ENCODE measurements around the gene HSP90AA1. TPM values are rescaled to one million over a fixed set of nuclear protein-coding genes. Genes with fewer than 3 reads are reported as not detected.

Gene HSP90AA1
- total RNA-seq, 3 donors from 2014 or later = 467 to 860 (median 474) TPM

DNA sequence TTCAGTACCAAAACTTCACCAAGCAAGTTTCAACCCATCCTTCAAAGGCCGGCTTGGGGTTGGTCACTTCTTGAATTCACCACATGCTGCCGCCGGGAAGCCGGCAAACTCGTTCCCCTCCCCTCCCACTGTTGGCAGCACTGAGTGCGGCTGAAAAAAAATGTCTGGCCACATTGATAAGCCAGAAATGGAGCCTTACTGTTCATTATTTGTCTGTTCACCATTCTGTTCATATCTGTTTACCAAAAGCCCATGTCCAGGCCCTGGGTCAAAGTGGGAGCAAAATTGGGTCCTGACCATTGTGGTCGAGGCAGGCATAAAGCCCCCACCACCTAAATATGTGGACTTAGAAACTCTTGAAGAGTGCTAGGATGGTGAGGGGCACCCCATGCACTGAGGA is 7.3 kb upstream of the HSP90AA1 start:
- Histone ChIP-seq H3K36me3 (no peaks in the 10 kb centered on the region), H3K27ac (no peak overlapping the region), H3K9me3 (no peaks in the 10 kb centered on the region), H3K4me3 (no peak overlapping the region), H3K27me3 (no peaks in the 10 kb centered on the region), H3K4me1 (no peaks in the 10 kb centered on the region)
- no peak for DNase-seq (ENCODE audit: low spot score in 2 of 2)
- intact Hi-C loops (cut with DNase I; ENCODE audit: low total_unique reads) = no loop called here
- TF ChIP-seq, protein P1, sequence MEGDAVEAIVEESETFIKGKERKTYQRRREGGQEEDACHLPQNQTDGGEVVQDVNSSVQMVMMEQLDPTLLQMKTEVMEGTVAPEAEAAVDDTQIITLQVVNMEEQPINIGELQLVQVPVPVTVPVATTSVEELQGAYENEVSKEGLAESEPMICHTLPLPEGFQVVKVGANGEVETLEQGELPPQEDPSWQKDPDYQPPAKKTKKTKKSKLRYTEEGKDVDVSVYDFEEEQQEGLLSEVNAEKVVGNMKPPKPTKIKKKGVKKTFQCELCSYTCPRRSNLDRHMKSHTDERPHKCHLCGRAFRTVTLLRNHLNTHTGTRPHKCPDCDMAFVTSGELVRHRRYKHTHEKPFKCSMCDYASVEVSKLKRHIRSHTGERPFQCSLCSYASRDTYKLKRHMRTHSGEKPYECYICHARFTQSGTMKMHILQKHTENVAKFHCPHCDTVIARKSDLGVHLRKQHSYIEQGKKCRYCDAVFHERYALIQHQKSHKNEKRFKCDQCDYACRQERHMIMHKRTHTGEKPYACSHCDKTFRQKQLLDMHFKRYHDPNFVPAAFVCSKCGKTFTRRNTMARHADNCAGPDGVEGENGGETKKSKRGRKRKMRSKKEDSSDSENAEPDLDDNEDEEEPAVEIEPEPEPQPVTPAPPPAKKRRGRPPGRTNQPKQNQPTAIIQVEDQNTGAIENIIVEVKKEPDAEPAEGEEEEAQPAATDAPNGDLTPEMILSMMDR (IDR thresholded peaks at IDR 0.05) = no peak
- TF ChIP-seq POLR2AphosphoS5 (IDR thresholded peaks at IDR 0.05) (no peak), POLR2A (IDR thresholded peaks at IDR 0.05) (no peak)

DNA sequence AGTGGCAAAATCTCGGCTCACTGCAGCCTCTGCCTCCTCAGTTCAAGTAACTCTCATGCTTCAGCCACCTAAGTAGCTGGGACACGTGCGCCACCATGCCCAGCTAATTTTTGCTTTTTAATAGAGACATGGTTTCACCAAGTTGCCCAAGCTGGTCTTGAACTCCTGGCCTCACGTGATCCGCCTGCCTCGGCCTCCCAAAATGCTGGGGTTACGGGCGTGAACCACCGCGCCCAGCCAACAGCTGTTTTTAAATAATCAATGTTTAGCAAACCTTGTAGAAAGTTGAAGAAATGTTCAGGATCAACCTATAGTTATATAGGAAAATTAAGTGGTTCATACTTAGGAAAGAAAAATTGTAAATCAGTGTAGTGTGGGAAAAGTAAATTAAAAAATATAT is 6.0 kb upstream of the HSP90AA1 start:
- Histone ChIP-seq H3K4me1 (peaks cover 0 to 2% of the 10 kb centered on the region in 2 donors), H3K36me3 (no peaks in the 10 kb centered on the region), H3K27ac (no peak overlapping the region), H3K4me3 (no peak overlapping the region), H3K9me3 (no peaks in the 10 kb centered on the region), H3K27me3 (no peaks in the 10 kb centered on the region)
- no peak for DNase-seq (ENCODE audit: low spot score in 2 of 2)
- TF ChIP-seq POLR2AphosphoS5 (IDR thresholded peaks at IDR 0.05) = no peak
- no peak for TF ChIP-seq POLR2A (IDR thresholded peaks at IDR 0.05)
- TF ChIP-seq, protein P1 (IDR thresholded peaks at IDR 0.05) = no peak
- intact Hi-C loops (cut with DNase I; ENCODE audit: low total_unique reads) = no loop called here

DNA sequence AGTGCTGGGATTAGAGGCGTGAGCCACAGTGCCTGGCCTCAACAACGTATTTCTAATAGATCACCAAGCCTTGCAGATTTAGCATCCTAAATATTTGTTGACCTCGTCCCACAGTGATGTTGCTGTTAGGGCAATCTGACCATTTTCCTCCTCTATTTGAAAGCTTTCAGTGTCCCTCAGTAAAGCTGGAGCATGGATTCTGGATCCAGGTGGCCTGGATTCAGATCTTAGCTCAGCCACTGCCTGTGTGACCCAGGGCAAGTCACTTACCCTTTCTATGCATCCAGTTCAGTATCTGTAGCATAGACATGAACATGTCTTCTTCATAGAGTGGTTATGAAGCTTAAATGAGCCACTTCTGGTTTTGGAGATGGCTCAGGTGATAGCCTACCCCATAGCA is 3.9 kb upstream of the HSP90AA1 start:
- H3K27ac ChIP-seq = no peak overlapping the region
- H3K4me1 ChIP-seq = peaks cover 0 to 8% of the 10 kb centered on the region in 2 donors
- H3K27me3 ChIP-seq = no peaks in the 10 kb centered on the region
- no peak overlapping the region for H3K4me3 ChIP-seq
- no peak for DNase-seq (ENCODE audit: low spot score in 2 of 2)
- no peaks in the 10 kb centered on the region for H3K36me3 ChIP-seq
- intact Hi-C loops (cut with DNase I; ENCODE audit: low total_unique reads) = no loop called here
- H3K9me3 ChIP-seq = no peaks in the 10 kb centered on the region
- no peak for TF ChIP-seq POLR2A (IDR thresholded peaks at IDR 0.05)
- no peak for TF ChIP-seq POLR2AphosphoS5 (IDR thresholded peaks at IDR 0.05)
- TF ChIP-seq, protein P1 (IDR thresholded peaks at IDR 0.05) = no peak

DNA sequence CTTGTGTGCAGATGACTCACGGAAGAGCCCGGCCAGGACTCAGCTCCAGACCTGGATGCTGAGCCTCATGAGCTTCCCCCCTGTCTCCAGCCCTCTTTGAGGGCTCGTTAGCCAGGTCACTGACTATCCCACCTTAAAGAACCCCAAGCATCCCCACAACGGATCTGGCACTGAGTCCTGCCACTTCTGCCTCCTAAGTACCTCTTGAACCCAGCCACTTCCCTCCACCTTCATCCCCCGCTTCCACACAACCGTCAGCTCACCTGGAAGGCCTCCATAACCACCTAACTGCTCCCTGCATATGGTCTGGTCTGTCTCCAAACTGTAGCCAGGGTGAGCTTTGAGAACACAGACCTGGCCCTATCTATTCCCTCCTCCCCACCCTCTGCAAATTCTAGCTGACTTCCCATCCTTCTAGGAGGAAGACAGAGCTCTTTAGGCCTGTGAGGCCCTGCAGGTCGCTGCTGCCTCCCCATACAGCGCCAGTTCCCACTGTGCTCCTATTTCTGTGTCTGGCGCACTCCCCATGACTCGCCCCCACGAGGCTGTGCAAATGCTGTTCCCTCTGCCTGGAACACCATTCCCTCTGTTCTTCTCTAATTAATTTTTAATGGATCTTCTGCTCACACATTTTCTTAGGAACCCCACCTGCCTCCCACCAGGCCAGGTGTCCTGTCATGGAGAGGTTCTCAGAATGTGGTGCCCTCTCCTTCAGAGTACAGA is 2.9 kb upstream of the HSP90AA1 start:
- no peaks in the 10 kb centered on the region for H3K36me3 ChIP-seq
- TF ChIP-seq, protein P1 (IDR thresholded peaks at IDR 0.05) = no peak
- TF ChIP-seq POLR2A (IDR thresholded peaks at IDR 0.05) = no peak
- TF ChIP-seq POLR2AphosphoS5 (IDR thresholded peaks at IDR 0.05) = no peak
- no peak overlapping the region for H3K4me3 ChIP-seq
- no peak for DNase-seq (ENCODE audit: low spot score in 2 of 2)
- no peaks in the 10 kb centered on the region for H3K9me3 ChIP-seq
- no peaks in the 10 kb centered on the region for H3K27me3 ChIP-seq
- peak overlapping the region in 1 of 2 donors; percentile 7 for H3K27ac ChIP-seq
- intact Hi-C loops (cut with DNase I; ENCODE audit: low total_unique reads) = loop anchor here (5.0 kb wide), 1 partner anchor 127 kb away; the partner anchor contains the start of gene DYNC1H1
- H3K4me1 ChIP-seq = peaks cover 3 to 17% of the 10 kb centered on the region in 2 donors

DNA sequence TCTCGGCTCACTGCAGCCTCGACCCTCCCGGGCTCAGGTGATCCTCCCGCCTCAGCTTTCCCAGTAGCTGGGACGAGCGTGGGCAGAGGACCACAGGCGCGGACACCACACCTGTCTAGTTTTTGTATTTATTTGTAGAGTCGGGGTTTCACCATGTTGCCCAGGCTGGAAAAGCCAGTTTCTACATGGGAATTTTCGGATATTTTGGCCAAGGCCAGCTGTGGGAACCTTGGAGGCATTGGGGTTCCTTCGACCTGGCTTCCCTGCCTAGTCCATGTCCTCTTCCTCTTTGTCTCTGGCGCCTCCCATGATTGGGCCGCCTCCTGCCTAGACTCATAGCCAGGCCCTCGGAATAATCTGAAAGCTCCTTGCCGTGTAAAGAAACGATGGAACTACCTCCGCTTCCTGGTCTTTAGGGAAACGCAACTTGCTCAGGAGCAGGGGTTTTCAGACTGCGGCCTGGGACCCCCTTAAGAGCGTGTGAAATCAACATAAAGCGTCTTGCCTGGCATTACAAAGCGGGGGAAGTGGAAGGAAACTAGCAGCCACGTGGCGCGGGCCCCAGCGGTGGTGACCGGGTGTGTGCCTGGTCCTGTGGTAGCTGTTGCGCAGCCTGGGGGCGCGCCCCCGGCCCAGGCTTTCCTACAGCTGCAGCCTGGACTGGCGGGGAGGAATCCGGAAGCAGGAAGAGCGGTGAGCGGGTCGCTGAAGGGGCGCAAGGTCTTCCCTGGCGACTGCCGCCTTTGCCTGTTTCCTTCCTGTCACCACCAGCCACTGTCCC is 1.4 kb upstream of the HSP90AA1 start:
- Histone ChIP-seq H3K27ac (peak overlapping the region; percentile 100), H3K36me3 (no peaks in the 10 kb centered on the region), H3K9me3 (no peaks in the 10 kb centered on the region), H3K4me3 (peak overlapping the region; percentile 83 to 100 (median 88)), H3K4me1 (peaks cover 12 to 20% of the 10 kb centered on the region in 2 donors), H3K27me3 (no peaks in the 10 kb centered on the region)
- TF ChIP-seq POLR2A (IDR thresholded peaks at IDR 0.05) = no peak
- TF ChIP-seq, protein P1 (IDR thresholded peaks at IDR 0.05) = no peak
- peak in 2 of 3 donors; percentile 16 to 44 for TF ChIP-seq POLR2AphosphoS5 (IDR thresholded peaks at IDR 0.05)
- intact Hi-C loops (cut with DNase I; ENCODE audit: low total_unique reads) = loop anchor here (5.0 kb wide), 1 partner anchor 126 kb away; the partner anchor contains the start of gene DYNC1H1
- peak in 1 of 2 donors; percentile 48 for DNase-seq (ENCODE audit: low spot score in 2 of 2)
